H1 (cell line): ENCODE measurements around the gene DEDD2. TPM values are rescaled to one million over a fixed set of nuclear protein-coding genes. Genes with fewer than 3 reads are reported as not detected.
"Not testable (repeated sequence)": the region's sequence is repeated elsewhere in the genome, so short reads cannot be mapped to it uniquely, and the experiment has no call there.

ENCODE experiments used
- CTCF ChIA-PET: fragments of 300-600 bp; sonication (Branson Sonifier 250); formaldehyde crosslinking; loops from one replicate; lab custom pipeline; 2021; ENCODE audit not compliant: partially characterized antibody; lab: Charles Lee
- POLR2A ChIA-PET: fragments of 300-600 bp; sonication (Branson Sonifier 250); formaldehyde crosslinking; loops from one replicate; lab custom pipeline; 2021; ENCODE audit warnings: inconsistent platforms; ENCODE audit not compliant: partially characterized antibody; lab: Charles Lee
- DNase-seq, 2 experiments: peaks; one replicate each; pipeline versions ENCODE4 v3.0.0 to v3.0.0-alpha.2; 2010 to 2022; ENCODE audit warnings: low spot score in 2 of 2, low read depth in 1 of 2, mixed read lengths in 1 of 2
- FAIRE-seq: peaks from 2 replicates; lab custom pipeline; 2011; peaks lifted over from hg19 to GRCh38; lab: Jason Lieb, UNC
- H2AFZ ChIP-seq: 2 replicates; pipeline ENCODE4 v1.8.1; 2012; ENCODE audit warnings: low read length, inconsistent platforms
- H2AK5ac ChIP-seq: 2 replicates; pipeline ENCODE4 v1.6.1; 2013; ENCODE audit warnings: low read depth, low read length
- H2BK120ac ChIP-seq: replicated peaks from 2 replicates; pipeline ENCODE3; 2013; ENCODE audit warnings: low read depth, low read length, inconsistent platforms
- H2BK12ac ChIP-seq: 2 replicates; pipeline ENCODE4 v1.6.1; 2013; ENCODE audit warnings: low read depth, low read length
- H2BK15ac ChIP-seq: 2 replicates; pipeline ENCODE4 v1.6.1; 2013; ENCODE audit warnings: low read length
- H2BK20ac ChIP-seq: 2 replicates; pipeline ENCODE4 v1.6.1; 2013; ENCODE audit warnings: low read length
- H2BK5ac ChIP-seq: 2 replicates; pipeline ENCODE4 v1.6.1; 2013; ENCODE audit warnings: low read depth, low read length
- H3K14ac ChIP-seq: 2 replicates; pipeline ENCODE4 v1.6.1; 2013; ENCODE audit warnings: inconsistent platforms; ENCODE audit not compliant: insufficient read length
- H3K18ac ChIP-seq: 2 replicates; pipeline ENCODE4 v1.6.1; 2013; ENCODE audit warnings: low read length; ENCODE audit errors: extremely low read depth
- H3K23ac ChIP-seq: 2 replicates; pipeline ENCODE4 v1.6.1; 2013; ENCODE audit warnings: inconsistent platforms; ENCODE audit not compliant: insufficient read length
- H3K23me2 ChIP-seq: 2 replicates; pipeline ENCODE4 v1.6.1; 2013; ENCODE audit warnings: low read depth, low read length
- H3K27ac ChIP-seq: 2 replicates; pipeline ENCODE4 v1.6.1; 2011; ENCODE audit warnings: low read depth, low read length, inconsistent platforms
- H3K27me3 ChIP-seq, 4 experiments: replicated peaks in 1 of 4; 1 replicate in 1 of 4; 2 replicates in 3 of 4; pipeline versions ENCODE4 v1.6.1 to v1.8.1; 2011 to 2013; ENCODE audit warnings: low read length in 3 of 4, mild to moderate bottlenecking in 3 of 4, inconsistent platforms in 2 of 4, mixed read lengths in 2 of 4, moderate library complexity in 1 of 4; ENCODE audit not compliant: control insufficient read depth in 3 of 4, insufficient read depth in 3 of 4; ENCODE audit errors: extremely low read depth in 1 of 4
- H3K36me3 ChIP-seq, 4 experiments: 2 replicates each; pipeline versions ENCODE4 v1.6.1 to v1.8.1; 2011 to 2013; ENCODE audit warnings: mild to moderate bottlenecking in 4 of 4, low read length in 3 of 4, moderate library complexity in 2 of 4, control low read depth in 1 of 4, inconsistent platforms in 1 of 4; ENCODE audit not compliant: insufficient read depth in 4 of 4, control insufficient read depth in 2 of 4
- H3K4ac ChIP-seq: replicated peaks from 2 replicates; pipeline ENCODE3; 2013; ENCODE audit warnings: low read length, low read depth, mixed read lengths, inconsistent platforms; ENCODE audit not compliant: insufficient read length
- H3K4me1 ChIP-seq, 4 experiments: replicated peaks in 1 of 4; 1 replicate in 1 of 4; 2 replicates in 3 of 4; pipeline versions ENCODE4 v1.6.1 to v1.8.1; 2011 to 2013; ENCODE audit warnings: low read length in 3 of 4, inconsistent platforms in 2 of 4, mixed read lengths in 1 of 4; ENCODE audit not compliant: insufficient read depth in 4 of 4, control insufficient read depth in 3 of 4
- H3K4me2 ChIP-seq, 2 experiments: 2 replicates each; pipeline versions ENCODE4 v1.6.1 to v1.8.1; 2011 to 2013; ENCODE audit warnings: low read depth in 2 of 2, low read length in 2 of 2, control low read depth in 1 of 2, inconsistent platforms in 1 of 2, mild to moderate bottlenecking in 1 of 2; ENCODE audit not compliant: insufficient read depth in 1 of 2
- H3K4me3 ChIP-seq, 4 experiments: fragments of 200-600, 300-600 bp in 1 of 4; sonication (generic), shearing (Covaris generic), sonication (Bioruptor Twin) in 1 of 4; 2 replicates each; pipeline versions ENCODE4 v1.5.1 to v1.8.1; 2011 to 2016; ENCODE audit warnings: low read length in 4 of 4, low read depth in 3 of 4, control low read depth in 2 of 4, inconsistent platforms in 2 of 4, mild to moderate bottlenecking in 2 of 4, mixed read lengths in 1 of 4, moderate library complexity in 1 of 4; ENCODE audit not compliant: insufficient read depth in 2 of 4; ENCODE audit errors: extremely low read depth in 1 of 4
- H3K56ac ChIP-seq: replicated peaks from 2 replicates; pipeline ENCODE3; 2013; ENCODE audit warnings: low read depth, mild to moderate bottlenecking, mixed read lengths, low read length, inconsistent platforms; ENCODE audit not compliant: insufficient read length
- H3K79me1 ChIP-seq: 2 replicates; pipeline ENCODE4 v1.6.1; 2013; ENCODE audit warnings: low read depth, low read length, control low read depth
- H3K79me2 ChIP-seq, 2 experiments: 2 replicates each; pipeline versions ENCODE4 v1.6.1 to v1.8.1; 2012 to 2013; ENCODE audit warnings: low read length in 2 of 2, mild to moderate bottlenecking in 2 of 2, inconsistent platforms in 1 of 2; ENCODE audit not compliant: insufficient read depth in 2 of 2, control insufficient read depth in 1 of 2
- H3K9ac ChIP-seq, 4 experiments: replicated peaks in 1 of 4; 1 replicate in 1 of 4; 2 replicates in 3 of 4; pipeline versions ENCODE4 v1.6.1 to v1.8.1; 2011 to 2013; ENCODE audit warnings: low read depth in 3 of 4, low read length in 3 of 4, control low read depth in 2 of 4, mild to moderate bottlenecking in 2 of 4, moderate library complexity in 2 of 4, inconsistent platforms in 1 of 4; ENCODE audit errors: extremely low read depth in 1 of 4
- H3K9me3 ChIP-seq, 2 experiments: 2 replicates each; pipeline versions ENCODE4 v1.6.1 to v1.8.1; 2012 to 2013; ENCODE audit warnings: mild to moderate bottlenecking in 2 of 2, moderate library complexity in 2 of 2, control low read depth in 1 of 2, inconsistent platforms in 1 of 2, low read depth in 1 of 2, low read length in 1 of 2, mixed read lengths in 1 of 2; ENCODE audit not compliant: insufficient read depth in 2 of 2
- H4K20me1 ChIP-seq, 2 experiments: replicated peaks in 1 of 2; 2 replicates each; pipeline versions ENCODE3 to v1.8.1; 2011 to 2013; ENCODE audit warnings: inconsistent platforms in 2 of 2, low read length in 2 of 2, mild to moderate bottlenecking in 1 of 2; ENCODE audit not compliant: insufficient read depth in 2 of 2, control insufficient read depth in 1 of 2
- H4K5ac ChIP-seq: 2 replicates; pipeline ENCODE4 v1.6.1; 2013; ENCODE audit warnings: low read length, low read depth, mixed read lengths, inconsistent platforms; ENCODE audit not compliant: insufficient read length
- H4K8ac ChIP-seq: 2 replicates; pipeline ENCODE4 v1.8.0; 2013; ENCODE audit warnings: mild to moderate bottlenecking, moderate library complexity, low read length, inconsistent platforms; ENCODE audit not compliant: insufficient read depth; ENCODE audit errors: extremely low read depth
- H4K91ac ChIP-seq: replicated peaks from 2 replicates; pipeline ENCODE3; 2013; ENCODE audit warnings: low read length, mixed read lengths, inconsistent platforms; ENCODE audit not compliant: insufficient read length
- WGBS, 2 experiments: shearing (Covaris generic) in 1 of 2; methylation state at CpG; one replicate each; pipeline versions ENCODE4 v1.1.6 to v1.1.7; 2013 to 2015; ENCODE audit warnings: low lambda C conversion rate in 2 of 2, mixed read lengths in 2 of 2, inconsistent platforms in 1 of 2, low coverage in 1 of 2, missing lambda C conversion rate in 1 of 2; ENCODE audit not compliant: insufficient replicate concordance in 2 of 2, insufficient coverage in 1 of 2, insufficient read length in 1 of 2; ENCODE audit errors: extremely low coverage in 1 of 2, missing lambda C conversion rate in 1 of 2; 5-methylcytosine and 5-hydroxymethylcytosine counted together
- polyA plus RNA-seq, 7 experiments: library from polyadenylated mRNA; depleted of rRNA in 3 of 7; stranded (reverse) in 5 of 7; unstranded in 2 of 7; fragments of >200 nt in 5 of 7; fragments of 200-250 nt in 2 of 7; gene quantifications; 1 replicate in 5 of 7; 2 replicates in 1 of 7; 4 replicates in 1 of 7; pipeline versions ENCODE4 v1.2.1 to v1.2.3, GENCODE V29; 2011 to 2013; ENCODE audit warnings: missing spikeins in 2 of 7, mixed read lengths in 2 of 7
- total RNA-seq: library from RNA; stranded (reverse); fragmentation: NEBNext Ultra II Directional; extraction: Animal tissue kit (Norgen Biotek cat#: 25700); gene quantifications from 2 replicates; pipeline ENCODE4 v1.2.1, GENCODE V29; 2021

DEDD2 gene
- total and polyA plus RNA-seq, 2 of the 8 experiments (the other 6 are each of a cell fraction or from before 2014, with no cell fraction given) = 37.8 to 65.0 TPM

- not testable (repeated sequence) for H4K91ac ChIP-seq, H3K79me2 ChIP-seq, H2AK5ac ChIP-seq, H2BK12ac ChIP-seq, H3K4ac ChIP-seq, H2BK120ac ChIP-seq, H3K79me1 ChIP-seq, H3K9ac ChIP-seq, H3K4me1 ChIP-seq, H3K4me3 ChIP-seq, H3K27ac ChIP-seq, H3K23ac ChIP-seq, H2AFZ ChIP-seq, H3K56ac ChIP-seq, H3K9me3 ChIP-seq, H2BK15ac ChIP-seq, DNase-seq, H4K8ac ChIP-seq, H2BK5ac ChIP-seq, H4K5ac ChIP-seq, H3K27me3 ChIP-seq, H3K36me3 ChIP-seq, H3K14ac ChIP-seq, H2BK20ac ChIP-seq, H3K18ac ChIP-seq, FAIRE-seq, H4K20me1 ChIP-seq, H3K4me2 ChIP-seq
- WGBS, 2 experiments = 83% methylated on average over 2 of the region's 3 CpGs; no CpG with 5 or more reads in 1 of the 2 experiments
- POLR2A ChIA-PET = interaction anchor here (1.0 to 1.4 kb wide), 4 partner anchors 12 to 121 kb away, joined by 3 to 5 read pairs (median 4); no protein-coding TSS in a partner anchor
- H3K23me2 ChIP-seq = peaks cover 11% of the 10 kb centered on the region; the same call in 1 of the 2 replicates
- CTCF ChIA-PET = interaction anchor here (0.7 to 9.1 kb wide), 8 partner anchors 9 to 593 kb away, joined by 3 to 75 read pairs (median 3); no protein-coding TSS in a partner anchor
Measured at GRCh38 chr19:42257842-42258241, 40.4 kb upstream of the DEDD2 start.
